Measurements from ENCODE around the gene RAB40C. TPM values are rescaled to one million over a fixed set of nuclear protein-coding genes. Genes with fewer than 3 reads are reported as not detected.

RAB40C gene
- total RNA-seq, 2 experiments from 2014 or later, result 10.1 to 10.6 TPM

- CTCF ChIA-PET, result no interaction called here
These were observed 40.0 kb downstream of the RAB40C start for GRCh38 chr16:629833-630248.

GRCh38 chr16:630249-630814 lies 40.5 kb downstream of the RAB40C start:
- H3K27me3 Mint-ChIP-seq, result no peaks in the 10 kb centered on the region
- POLR2A ChIA-PET, result no interaction called here
- H3K27ac Mint-ChIP-seq, result no peak overlapping the region
- H3K9me3 Mint-ChIP-seq, result no peaks in the 10 kb centered on the region
- intact Hi-C loops (cut with micrococcal nuclease), result no loop called here
- DNase-seq, result no peak
- peaks cover 5% of the 10 kb centered on the region for H3K4me1 Mint-ChIP-seq (ENCODE audit: low read depth)
- H3K4me3 Mint-ChIP-seq, result no peak overlapping the region
- CTCF ChIA-PET, result no interaction called here
- H3K36me3 Mint-ChIP-seq, result no peaks in the 10 kb centered on the region

More at GRCh38 chr16:629833-630248, 40.0 kb downstream of the RAB40C start:
- Mint-ChIP-seq H3K27me3 (no peaks in the 10 kb centered on the region), H3K36me3 (no peaks in the 10 kb centered on the region), H3K4me3 (no peak overlapping the region), H3K4me1 (ENCODE audit: low read depth) (peaks cover 2% of the 10 kb centered on the region), H3K27ac (no peak overlapping the region), H3K9me3 (no peaks in the 10 kb centered on the region)
- intact Hi-C loops (cut with micrococcal nuclease), result no loop called here
- no peak for DNase-seq
- POLR2A ChIA-PET, result no interaction called here

GRCh38 chr16:630815-631405 lies 41.0 kb downstream of the RAB40C start, which contains the start of gene WFIKKN1:
WFIKKN1 (plus strand) TSS chr16:630985; CDS start chr16:631254, 269 bp downstream.
- Mint-ChIP-seq H3K36me3 (no peaks in the 10 kb centered on the region), H3K9me3 (no peaks in the 10 kb centered on the region), H3K4me3 (no peak within 1 kb of the TSS), H3K27ac (no peak within 1 kb of the TSS), H3K27me3 (no peaks in the 10 kb centered on the region), H3K4me1 (ENCODE audit: low read depth) (peaks cover 5% of the 10 kb centered on the region)
- intact Hi-C loops (cut with micrococcal nuclease), result no loop called here
- ChIA-PET CTCF (no interaction called here), POLR2A (no interaction called here)
- DNase-seq, result no peak

- Mint-ChIP-seq H3K27me3 (peaks cover 3% of the 10 kb centered on the region), H3K9me3 (no peaks in the 10 kb centered on the region), H3K4me3 (no peak overlapping the region), H3K36me3 (peaks cover 4% of the 10 kb centered on the region), H3K27ac (no peak overlapping the region), H3K4me1 (ENCODE audit: low read depth) (peaks cover 5% of the 10 kb centered on the region)
- intact Hi-C loops (cut with micrococcal nuclease), result no loop called here
- DNase-seq, result no peak
- ChIA-PET CTCF (no interaction called here), POLR2A (no interaction called here)
These were observed 42.0 kb downstream of the RAB40C start for GRCh38 chr16:631808-632358.

- CTCF ChIA-PET, result no interaction called here
- no peak overlapping the region for H3K27ac Mint-ChIP-seq
- intact Hi-C loops (cut with micrococcal nuclease), result no loop called here
- H3K9me3 Mint-ChIP-seq, result no peaks in the 10 kb centered on the region
- H3K4me3 Mint-ChIP-seq, result no peak overlapping the region
- H3K27me3 Mint-ChIP-seq, result peaks cover 3% of the 10 kb centered on the region
- peaks cover 5% of the 10 kb centered on the region for H3K4me1 Mint-ChIP-seq (ENCODE audit: low read depth)
- no peak for DNase-seq
- H3K36me3 Mint-ChIP-seq, result peaks cover 4% of the 10 kb centered on the region
- POLR2A ChIA-PET, result no interaction called here
These were observed 42.8 kb downstream of the RAB40C start for GRCh38 chr16:632486-633335.

- ChIA-PET POLR2A (no interaction called here), CTCF (no interaction called here)
- no peak overlapping the region for H3K4me3 Mint-ChIP-seq
- H3K9me3 Mint-ChIP-seq, result no peaks in the 10 kb centered on the region
- DNase-seq, result no peak
- peaks cover 3% of the 10 kb centered on the region for H3K27me3 Mint-ChIP-seq
- H3K27ac Mint-ChIP-seq, result no peak overlapping the region
- peaks cover 4% of the 10 kb centered on the region for H3K36me3 Mint-ChIP-seq
- peaks cover 5% of the 10 kb centered on the region for H3K4me1 Mint-ChIP-seq (ENCODE audit: low read depth)
- intact Hi-C loops (cut with micrococcal nuclease), result no loop called here
These were observed 43.6 kb downstream of the RAB40C start for GRCh38 chr16:633336-634050.

GRCh38 chr16:634051-634670 lies 44.3 kb downstream of the RAB40C start:
- CTCF ChIA-PET, result no interaction called here
- Mint-ChIP-seq H3K4me3 (peak overlapping the region; percentile 63), H3K9me3 (no peaks in the 10 kb centered on the region), H3K4me1 (ENCODE audit: low read depth) (peaks cover 5% of the 10 kb centered on the region), H3K27ac (no peak overlapping the region), H3K36me3 (peaks cover 4% of the 10 kb centered on the region), H3K27me3 (peaks cover 3% of the 10 kb centered on the region)
- POLR2A ChIA-PET, result no interaction called here
- intact Hi-C loops (cut with micrococcal nuclease), result no loop called here
- no peak for DNase-seq

- Mint-ChIP-seq H3K4me3 (peak overlapping the region; percentile 63), H3K27me3 (peaks cover 3% of the 10 kb centered on the region), H3K36me3 (peaks cover 4% of the 10 kb centered on the region), H3K27ac (no peak overlapping the region), H3K9me3 (no peaks in the 10 kb centered on the region), H3K4me1 (ENCODE audit: low read depth) (peaks cover 5% of the 10 kb centered on the region)
- no peak for DNase-seq
- intact Hi-C loops (cut with micrococcal nuclease), result loop anchor here (5.0 kb wide), 1 partner anchor 102 kb away; no protein-coding TSS in a partner anchor
- POLR2A ChIA-PET, result no interaction called here
- CTCF ChIA-PET, result no interaction called here
These were observed 45.1 kb downstream of the RAB40C start for GRCh38 chr16:634996-635395.

GRCh38 chr16:635573-636205 lies 45.8 kb downstream of the RAB40C start:
- Mint-ChIP-seq H3K36me3 (peaks cover 4% of the 10 kb centered on the region), H3K27me3 (peaks cover 3% of the 10 kb centered on the region), H3K4me3 (peak overlapping the region; percentile 90), H3K9me3 (no peaks in the 10 kb centered on the region), H3K4me1 (ENCODE audit: low read depth) (peaks cover 5% of the 10 kb centered on the region), H3K27ac (no peak overlapping the region)
- intact Hi-C loops (cut with micrococcal nuclease), result loop anchor here (1.0 to 5.0 kb wide), 5 partner anchors 46 to 234 kb away; partner anchors contain the start of genes DECR2 and JMJD8
- CTCF ChIA-PET, result interaction anchor here (0.8 to 2.0 kb wide), 7 partner anchors 12 to 210 kb away, joined by 3 to 13 read pairs (median 5); partner anchors contain the start of genes RAB11FIP3 and WDR90
- POLR2A ChIA-PET, result interaction anchor here (0.7 to 2.2 kb wide), 9 partner anchors 11 to 673 kb away, joined by 3 to 16 read pairs (median 3); partner anchors contain the start of genes CAPN15 and WDR90
- peak; percentile 31 for DNase-seq

- Mint-ChIP-seq H3K27me3 (peaks cover 3% of the 10 kb centered on the region), H3K27ac (peak within 1 kb of the TSS; percentile 89), H3K9me3 (no peaks in the 10 kb centered on the region), H3K36me3 (peaks cover 4% of the 10 kb centered on the region), H3K4me3 (peak within 1 kb of the TSS; percentile 90), H3K4me1 (ENCODE audit: low read depth) (peaks cover 5% of the 10 kb centered on the region)
- CTCF ChIA-PET, result interaction anchor here (0.8 to 2.0 kb wide), 8 partner anchors 12 to 211 kb away, joined by 3 to 13 read pairs (median 4); partner anchors contain the start of genes RAB11FIP3 and WDR90
- peak; percentile 96 for DNase-seq
- POLR2A ChIA-PET, result interaction anchor here (0.7 to 2.2 kb wide), 10 partner anchors 12 to 672 kb away, joined by 3 to 16 read pairs (median 3); partner anchors contain the start of genes CAPN15 and WDR90
- intact Hi-C loops (cut with micrococcal nuclease), result loop anchor here (1.0 to 5.0 kb wide), 5 partner anchors 47 to 235 kb away; partner anchors contain the start of genes DECR2 and JMJD8
These were observed 46.6 kb downstream of the RAB40C start, which contains the start of gene METTL26 for GRCh38 chr16:636206-637080. METTL26 (minus strand) TSS chr16:636305; CDS start chr16:636290, 15 bp downstream.
